Measurements from ENCODE around the gene ATMIN.

GRCh38 chr16:80989801-80990200, 45.8 kb upstream of the ATMIN start:
- TF ChIP-seq CTCF (IDR thresholded peaks at IDR 0.05; ENCODE audit: low read depth, low read length) (no peak), POLR2A (IDR thresholded peaks at IDR 0.05; ENCODE audit: extremely low read depth, insufficient read length) (no peak), MAX (IDR thresholded peaks at IDR 0.05; ENCODE audit: low read depth, low read length) (no peak), MYC (IDR thresholded peaks at IDR 0.05; ENCODE audit: low read depth, low read length) (no peak)

Measured in NB4 (cell line).